Fibroblast of pulmonary artery (primary cell): ENCODE data around the gene TMCC1.

Experiments used
- DNase-seq: peaks from one replicate; pipeline ENCODE4 v3.0.0-alpha.2; 2010; ENCODE audit warnings: low read depth
- H3K4me3 ChIP-seq: replicated peaks from 2 replicates; pipeline ENCODE4 v1.5.1; 2011; ENCODE audit warnings: low read depth, mild to moderate bottlenecking, control low read depth, low read length, moderate library complexity
- CTCF ChIP-seq: IDR thresholded peaks from 2 replicates; pipeline ENCODE4 v1.5.1; 2011; ENCODE audit warnings: mild to moderate bottlenecking, control low read depth, low read length, inconsistent platforms; ENCODE audit errors: missing control alignments

The TMCC1 gene

DNA sequence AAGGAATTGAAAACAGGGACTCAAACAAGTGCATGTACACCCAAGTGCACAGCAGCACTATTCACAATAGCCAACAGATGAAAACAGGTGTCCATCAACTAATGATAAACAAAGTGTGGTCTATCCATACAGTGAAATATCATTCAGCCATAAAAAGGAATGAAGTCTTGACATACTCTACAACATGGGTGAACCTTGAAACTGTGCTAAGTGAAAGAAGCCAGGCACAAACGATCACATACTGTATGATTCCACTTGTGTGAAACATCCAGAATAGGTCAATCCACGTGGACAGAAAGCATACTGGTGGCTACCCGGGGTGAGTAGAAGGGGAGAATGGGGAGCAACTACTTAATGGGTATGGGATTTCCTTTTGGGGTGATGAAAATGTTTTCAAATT lies 257.4 kb downstream of the TMCC1 start:
- no peak for TF ChIP-seq CTCF
- no peak for DNase-seq
- H3K4me3 ChIP-seq, result no peak overlapping the region

- DNase-seq, result no peak
- H3K4me3 ChIP-seq, result no peak overlapping the region
- no peak for TF ChIP-seq CTCF
Measured at GRCh38 chr3:129635656-129636055, 257.9 kb downstream of the TMCC1 start.

- DNase-seq, result no peak
- no peak for TF ChIP-seq CTCF
- no peak overlapping the region for H3K4me3 ChIP-seq
Measured at GRCh38 chr3:129633751-129634481, 259.6 kb downstream of the TMCC1 start.

GRCh38 chr3:129632977-129633376 lies 260.5 kb downstream of the TMCC1 start:
- DNase-seq, result no peak
- TF ChIP-seq CTCF, result no peak
- no peak overlapping the region for H3K4me3 ChIP-seq

GRCh38 chr3:129632556-129632955 lies 261.0 kb downstream of the TMCC1 start:
- H3K4me3 ChIP-seq, result no peak overlapping the region
- TF ChIP-seq CTCF, result no peak
- no peak for DNase-seq

GRCh38 chr3:129632056-129632455 lies 261.5 kb downstream of the TMCC1 start:
- DNase-seq, result no peak
- no peak for TF ChIP-seq CTCF
- H3K4me3 ChIP-seq, result no peak overlapping the region

- no peak for DNase-seq
- no peak overlapping the region for H3K4me3 ChIP-seq
- TF ChIP-seq CTCF, result no peak
Measured at GRCh38 chr3:129629011-129629410, 264.5 kb downstream of the TMCC1 start.
